Muscle of leg (tissue), 11 donors: ENCODE results near the gene PMS1. TPM values are rescaled to one million over a fixed set of nuclear protein-coding genes. Genes with fewer than 3 reads are reported as not detected.
"Not testable (repeated sequence)": the region's sequence is repeated elsewhere in the genome, so short reads cannot be mapped to it uniquely, and the experiment has no call there.

Experiments
- DNase-seq: peaks from one replicate; pipeline ENCODE4 v3.0.0; 2013
- H3K27ac ChIP-seq: one replicate; pipeline ENCODE4 v1.5.1; 2013; ENCODE audit warnings: mild to moderate bottlenecking, low read length, control low read depth
- H3K27me3 ChIP-seq: one replicate; pipeline ENCODE4 v1.6.1; 2013; ENCODE audit warnings: low read length; ENCODE audit not compliant: control insufficient read depth, insufficient read depth
- H3K36me3 ChIP-seq: one replicate; pipeline ENCODE4 v1.6.1; 2013; ENCODE audit warnings: low read length; ENCODE audit not compliant: control insufficient read depth, insufficient read depth
- H3K4me1 ChIP-seq: one replicate; pipeline ENCODE4 v1.6.1; 2013; ENCODE audit warnings: low read length; ENCODE audit not compliant: control insufficient read depth, insufficient read depth
- H3K4me3 ChIP-seq: one replicate; pipeline ENCODE4 v1.5.1; 2013; ENCODE audit warnings: low read length, control low read depth
- H3K9me3 ChIP-seq: replicated peaks from 2 replicates; pipeline ENCODE4 v1.6.1; 2013; ENCODE audit warnings: low read depth, low read length; ENCODE audit not compliant: control insufficient read depth
- WGBS: methylation state at CpG from one replicate; pipeline ENCODE4 v1.1.5; 2013; ENCODE audit warnings: missing lambda C conversion rate; ENCODE audit not compliant: insufficient coverage; 5-methylcytosine and 5-hydroxymethylcytosine counted together
- polyA plus RNA-seq, 8 donors: library from polyadenylated mRNA; unstranded; fragments of 120-200 nt; gene quantifications; one replicate each; pipeline versions ENCODE4 v1.2.1 to v1.2.3, GENCODE V29; 2013; ENCODE audit warnings: inconsistent platforms in 1 of 8, low replicate concordance in 1 of 8; ENCODE audit not compliant: insufficient read length in 8 of 8, insufficient read depth in 1 of 8
- total RNA-seq: library from RNA; stranded (reverse); fragments of 120-200 nt; gene quantifications from one replicate; pipeline ENCODE4 v1.2.4, GENCODE V29; 2013

The PMS1 gene
- total and polyA plus RNA-seq, 9 donors: 21.6 to 33.3 (median 25.3) TPM

GRCh38 chr2:189876271-189876670, 92.0 kb downstream of the PMS1 start:
- no peak overlapping the region for H3K4me3 ChIP-seq
- H3K4me1 ChIP-seq: no peaks in the 10 kb centered on the region
- H3K9me3 ChIP-seq: no peaks in the 10 kb centered on the region
- no CpG with 5 or more reads among the region's 2 CpGs for WGBS
- H3K36me3 ChIP-seq: peaks cover 7% of the 10 kb centered on the region
- no peak overlapping the region for H3K27ac ChIP-seq
- H3K27me3 ChIP-seq: no peaks in the 10 kb centered on the region
- DNase-seq: no peak

GRCh38 chr2:189879716-189880081, 95.4 kb downstream of the PMS1 start:
- DNase-seq: no peak
- Histone ChIP-seq H3K9me3 (no peaks in the 10 kb centered on the region), H3K27ac (no peak overlapping the region), H3K36me3 (peaks cover 3% of the 10 kb centered on the region), H3K4me1 (no peaks in the 10 kb centered on the region), H3K27me3 (no peaks in the 10 kb centered on the region), H3K4me3 (no peak overlapping the region)
- WGBS: 96% methylated on average over 4 of the region's 8 CpGs

- Histone ChIP-seq H3K36me3 (no peaks in the 10 kb centered on the region), H3K4me1 (no peaks in the 10 kb centered on the region), H3K9me3 (no peaks in the 10 kb centered on the region), H3K27ac (no peak overlapping the region), H3K27me3 (no peaks in the 10 kb centered on the region), H3K4me3 (no peak overlapping the region)
- DNase-seq: no peak
- WGBS: no CpG with 5 or more reads among the region's 2 CpGs
These were observed 96.2 kb downstream of the PMS1 start for GRCh38 chr2:189880429-189880828.

- no peak overlapping the region for H3K4me3 ChIP-seq
- H3K36me3 ChIP-seq: no peaks in the 10 kb centered on the region
- H3K4me1 ChIP-seq: no peaks in the 10 kb centered on the region
- no CpG with 5 or more reads among the region's 5 CpGs for WGBS
- no peaks in the 10 kb centered on the region for H3K27me3 ChIP-seq
- H3K27ac ChIP-seq: no peak overlapping the region
- DNase-seq: no peak
- H3K9me3 ChIP-seq: no peaks in the 10 kb centered on the region
These were observed 96.7 kb downstream of the PMS1 start for GRCh38 chr2:189880832-189881492.

GRCh38 chr2:189885368-189885767, 101.1 kb downstream of the PMS1 start:
- no peak overlapping the region for H3K4me3 ChIP-seq
- no peaks in the 10 kb centered on the region for H3K36me3 ChIP-seq
- H3K4me1 ChIP-seq: no peaks in the 10 kb centered on the region
- no peaks in the 10 kb centered on the region for H3K27me3 ChIP-seq
- no peaks in the 10 kb centered on the region for H3K9me3 ChIP-seq
- WGBS: no CpG with 5 or more reads among the region's 2 CpGs
- H3K27ac ChIP-seq: no peak overlapping the region
- DNase-seq: no peak

GRCh38 chr2:189892546-189893294, 108.5 kb downstream of the PMS1 start:
- not testable (repeated sequence) for H3K4me1 ChIP-seq
- WGBS: 83% methylated on average over 7 of the region's 7 CpGs

GRCh38 chr2:189896809-189897208, 112.6 kb downstream of the PMS1 start:
- no peaks in the 10 kb centered on the region for H3K36me3 ChIP-seq
- WGBS: no CpG with 5 or more reads among the region's 1 CpG

More at GRCh38 chr2:189892546-189893294, 108.5 kb downstream of the PMS1 start:
- not testable (repeated sequence) for H3K27ac ChIP-seq, H3K27me3 ChIP-seq, H3K4me3 ChIP-seq, DNase-seq, H3K9me3 ChIP-seq, H3K36me3 ChIP-seq

GRCh38 chr2:189899101-189899500, 114.9 kb downstream of the PMS1 start:
- Histone ChIP-seq H3K36me3 (no peaks in the 10 kb centered on the region), H3K27me3 (no peaks in the 10 kb centered on the region), H3K9me3 (no peaks in the 10 kb centered on the region), H3K4me1 (no peaks in the 10 kb centered on the region), H3K4me3 (no peak overlapping the region), H3K27ac (no peak overlapping the region)
- no peak for DNase-seq

More at GRCh38 chr2:189896809-189897208, 112.6 kb downstream of the PMS1 start:
- no peaks in the 10 kb centered on the region for H3K4me1 ChIP-seq
- H3K27ac ChIP-seq: no peak overlapping the region
- no peak for DNase-seq
- H3K9me3 ChIP-seq: no peaks in the 10 kb centered on the region
- no peaks in the 10 kb centered on the region for H3K27me3 ChIP-seq
- H3K4me3 ChIP-seq: no peak overlapping the region

- no peak overlapping the region for H3K27ac ChIP-seq
- H3K27me3 ChIP-seq: no peaks in the 10 kb centered on the region
- no peaks in the 10 kb centered on the region for H3K36me3 ChIP-seq
- H3K9me3 ChIP-seq: no peaks in the 10 kb centered on the region
- no peaks in the 10 kb centered on the region for H3K4me1 ChIP-seq
- WGBS: 83% methylated on average over 3 of the region's 5 CpGs
- DNase-seq: no peak
- no peak overlapping the region for H3K4me3 ChIP-seq
These were observed 116.5 kb downstream of the PMS1 start for GRCh38 chr2:189900726-189901125.

GRCh38 chr2:189901664-189902063, 117.4 kb downstream of the PMS1 start:
- H3K4me1 ChIP-seq: no peaks in the 10 kb centered on the region

More at GRCh38 chr2:189901664-189902063, 117.4 kb downstream of the PMS1 start:
- no peak overlapping the region for H3K4me3 ChIP-seq
- H3K27ac ChIP-seq: no peak overlapping the region
- no peak for DNase-seq
- no peaks in the 10 kb centered on the region for H3K36me3 ChIP-seq
- no peaks in the 10 kb centered on the region for H3K9me3 ChIP-seq
- H3K27me3 ChIP-seq: no peaks in the 10 kb centered on the region
